HEK293 (cell line): ENCODE data around the gene NANS.

Experiments
- CTCF ChIA-PET: fragments of 350-600 bp; formaldehyde crosslinking; extraction: SDS; loops from one replicate; lab custom pipeline; 2021; ENCODE audit warnings: antibody characterized with exemption; lab: Yijun Ruan, JAX
- POLR2A ChIA-PET: fragments of 300-600 bp; formaldehyde crosslinking; extraction: SDS; loops from one replicate; lab custom pipeline; 2020; ENCODE audit warnings: antibody characterized with exemption, inconsistent platforms; lab: Yijun Ruan, JAX
- H3K27ac ChIP-seq: fragments of 200-500 bp; sonication (Bioruptor generic); 2 replicates; pipeline ENCODE4 v1.5.1; 2014; ENCODE audit warnings: low read depth, low read length, control low read depth, inconsistent platforms; ENCODE audit errors: extremely low read depth
- H3K36me3 ChIP-seq, 2 experiments: fragments of 200-500 bp in 1 of 2; sonication (Bioruptor generic) in 1 of 2; 1 replicate in 1 of 2; 2 replicates in 1 of 2; pipeline ENCODE4 v1.5.1; 2014 to 2017; ENCODE audit warnings: inconsistent platforms in 2 of 2, low read length in 2 of 2; ENCODE audit not compliant: control insufficient read depth in 2 of 2, insufficient read depth in 1 of 2
- H3K4me1 ChIP-seq: fragments of 200-500 bp; sonication (Bioruptor generic); 2 replicates; pipeline ENCODE4 v1.5.1; 2014; ENCODE audit warnings: mild to moderate bottlenecking, low read length, inconsistent platforms; ENCODE audit not compliant: control insufficient read depth, insufficient read depth
- H3K4me3 ChIP-seq: 2 replicates; pipeline ENCODE4 v1.5.1; 2011; ENCODE audit warnings: low read depth, mild to moderate bottlenecking, control low read depth, low read length, moderate library complexity
- H3K9me3 ChIP-seq: fragments of 200-500 bp; sonication (Bioruptor generic); 2 replicates; pipeline ENCODE4 v1.5.1; 2014; ENCODE audit warnings: low read depth, low read length, inconsistent platforms; ENCODE audit not compliant: control insufficient read depth, insufficient read depth
- GLIS1 ChIP-seq: fragments of 450-650 bp; formaldehyde crosslinking; IDR thresholded peaks from 2 replicates; pipeline ENCODE4 v1.5.1; 2016; ENCODE audit warnings: missing biosample characterization, missing genetic modification characterization
- KLF10 ChIP-seq: fragments of 450-650 bp; IDR thresholded peaks from 2 replicates; pipeline ENCODE4 v1.5.1; 2018; ENCODE audit warnings: missing biosample characterization, mild to moderate bottlenecking, missing genetic modification characterization
- MEIS1 ChIP-seq: sonication (generic); formaldehyde crosslinking; IDR thresholded peaks from 2 replicates; pipeline ENCODE4 v1.8.1; 2022; ENCODE audit warnings: missing genetic modification reagents, mild to moderate bottlenecking, borderline replicate concordance
- ZEB2 ChIP-seq: fragments of 450-650 bp; formaldehyde crosslinking; IDR thresholded peaks from 2 replicates; pipeline ENCODE4 v1.5.1; 2016; ENCODE audit warnings: missing biosample characterization, missing genetic modification characterization
- ZNF114 ChIP-seq: fragments of 450-650 bp; formaldehyde crosslinking; IDR thresholded peaks from 2 replicates; pipeline ENCODE4 v1.5.0; 2017; ENCODE audit warnings: missing biosample characterization, missing genetic modification characterization
- ZNF132 ChIP-seq: fragments of 450-650 bp; formaldehyde crosslinking; IDR thresholded peaks from 2 replicates; pipeline ENCODE4 v1.5.1; 2017; ENCODE audit warnings: missing biosample characterization, missing genetic modification characterization, borderline replicate concordance
- ZNF133 ChIP-seq: fragments of 450-650 bp; formaldehyde crosslinking; IDR thresholded peaks from 2 replicates; pipeline ENCODE4 v1.5.1; 2016; ENCODE audit warnings: missing biosample characterization, missing genetic modification characterization
- ZNF169 ChIP-seq: fragments of 450-650 bp; formaldehyde crosslinking; IDR thresholded peaks from 2 replicates; pipeline ENCODE4 v1.5.1; 2016; ENCODE audit warnings: missing biosample characterization, missing genetic modification characterization
- ZNF174 ChIP-seq: fragments of 450-650 bp; formaldehyde crosslinking; IDR thresholded peaks from 2 replicates; pipeline ENCODE4 v1.5.0; 2017; ENCODE audit warnings: missing biosample characterization, mild to moderate bottlenecking, missing genetic modification characterization
- ZNF248 ChIP-seq: fragments of 450-650 bp; formaldehyde crosslinking; IDR thresholded peaks from 2 replicates; pipeline ENCODE4 v1.5.1; 2017; ENCODE audit warnings: missing biosample characterization, missing genetic modification characterization
- ZNF266 ChIP-seq: fragments of 450-650 bp; formaldehyde crosslinking; IDR thresholded peaks from 2 replicates; pipeline ENCODE4 v1.5.1; 2016; ENCODE audit warnings: missing biosample characterization, missing genetic modification characterization, low read depth
- ZNF416 ChIP-seq: fragments of 450-650 bp; formaldehyde crosslinking; IDR thresholded peaks from 2 replicates; pipeline ENCODE4 v1.5.1; 2016; ENCODE audit warnings: missing biosample characterization, missing genetic modification characterization
- ZNF423 ChIP-seq: fragments of 450-650 bp; formaldehyde crosslinking; IDR thresholded peaks from 2 replicates; pipeline ENCODE4 v1.5.1; 2016; ENCODE audit warnings: missing biosample characterization, missing genetic modification characterization
- ZNF571 ChIP-seq: fragments of 450-650 bp; formaldehyde crosslinking; IDR thresholded peaks from 2 replicates; pipeline ENCODE4 v1.5.0; 2017; ENCODE audit warnings: missing biosample characterization, missing genetic modification characterization
- ZNF621 ChIP-seq: fragments of 450-650 bp; formaldehyde crosslinking; IDR thresholded peaks from 2 replicates; pipeline ENCODE4 v1.5.1; 2017; ENCODE audit warnings: missing biosample characterization, missing genetic modification characterization
- ZNF660 ChIP-seq: fragments of 450-650 bp; IDR thresholded peaks from 2 replicates; pipeline ENCODE4 v1.5.1; 2018; ENCODE audit warnings: missing biosample characterization, mild to moderate bottlenecking, missing genetic modification characterization
- ZNF843 ChIP-seq: fragments of 450-650 bp; formaldehyde crosslinking; IDR thresholded peaks from 2 replicates; pipeline ENCODE4 v1.5.1; 2016; ENCODE audit warnings: missing biosample characterization, missing genetic modification characterization
- TF ChIP-seq, protein P1 (sequence below): fragments of 450-650 bp; formaldehyde crosslinking; IDR thresholded peaks from 2 replicates; pipeline ENCODE4 v1.5.1; 2017; ENCODE audit warnings: missing biosample characterization, missing genetic modification characterization
- TF ChIP-seq, protein P2 (sequence below): fragments of 450-650 bp; formaldehyde crosslinking; IDR thresholded peaks from 2 replicates; pipeline ENCODE4 v1.5.1; 2016; ENCODE audit warnings: missing biosample characterization, missing genetic modification characterization
- TF ChIP-seq, protein P3 (sequence below): fragments of 450-650 bp; formaldehyde crosslinking; IDR thresholded peaks from 2 replicates; pipeline ENCODE4 v1.5.1; 2017; ENCODE audit warnings: missing biosample characterization, mild to moderate bottlenecking, missing genetic modification characterization, moderate library complexity
- TF ChIP-seq, protein P4 (sequence below): fragments of 450-650 bp; formaldehyde crosslinking; IDR thresholded peaks from 2 replicates; pipeline ENCODE4 v1.5.1; 2016; ENCODE audit warnings: missing biosample characterization, missing genetic modification characterization, borderline replicate concordance

Gene NANS

DNA sequence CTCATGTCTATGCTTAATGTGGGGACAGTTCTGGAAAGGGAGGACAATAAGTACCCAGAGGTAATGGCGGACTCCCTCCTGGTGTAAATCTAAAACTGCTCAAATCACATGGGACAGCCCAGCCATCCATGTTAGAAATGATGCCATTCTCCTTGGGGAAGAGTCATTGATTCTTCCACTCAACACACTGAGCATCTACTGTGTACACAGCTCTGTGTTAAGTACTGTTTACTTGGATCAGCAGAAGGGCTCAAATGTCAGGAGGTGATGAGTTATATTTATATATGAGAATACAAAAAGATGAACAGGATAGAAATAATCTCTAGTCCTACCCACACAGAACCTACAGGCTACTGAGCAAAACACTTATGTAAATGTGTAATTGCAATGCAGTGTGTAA, 31.8 kb upstream of the NANS start:
- ChIA-PET POLR2A (interaction anchor here (0.6 kb wide), 1 partner anchor 41 kb away, joined by 9 read pairs; no protein-coding TSS in a partner anchor), CTCF (interaction anchor here (1.0 to 3.0 kb wide), 5 partner anchors 9 to 11 kb away, joined by 3 to 8 read pairs (median 5); no protein-coding TSS in a partner anchor)
- no peak for TF ChIP-seq ZNF114
- TF ChIP-seq ZNF843 (tag by site-specific recombination): no peak
- TF ChIP-seq ZNF248 (tag by site-specific recombination): no peak
- TF ChIP-seq GLIS1 (tag by site-specific recombination): no peak
- no peak for TF ChIP-seq ZNF571
- no peak for TF ChIP-seq ZNF621
- TF ChIP-seq MEIS1 (CRISPR knock-in tag): no peak
- TF ChIP-seq, all 188 proteins: peak for 0
- H3K4me3 ChIP-seq: no peak overlapping the region
- no peaks in the 10 kb centered on the region for H3K4me1 ChIP-seq
- no peak overlapping the region for H3K27ac ChIP-seq
- peaks cover 0 to 16% of the 10 kb centered on the region in 2 experiments; a peak in 1 of 3 replicates for H3K36me3 ChIP-seq
- H3K9me3 ChIP-seq: no peaks in the 10 kb centered on the region

DNA sequence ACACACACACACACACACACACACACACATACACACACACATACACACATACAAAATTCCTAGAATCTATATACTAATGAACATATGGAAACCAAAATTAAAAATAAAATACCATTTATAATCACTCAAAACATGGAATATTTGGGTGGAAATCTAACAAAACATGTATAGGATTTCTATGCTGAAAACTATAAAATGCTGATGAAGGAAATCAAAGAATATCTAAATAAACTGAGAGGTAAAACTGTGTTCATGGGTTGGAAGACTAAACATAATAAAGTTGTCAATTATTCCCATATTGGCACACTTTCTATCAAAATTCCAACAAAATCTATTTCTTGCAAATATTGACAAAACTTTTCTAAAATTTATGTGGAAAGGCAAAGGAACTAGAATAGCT, 25.4 kb upstream of the NANS start:
- TF ChIP-seq ZNF132 (tag by site-specific recombination): no peak
- TF ChIP-seq, protein P1, sequence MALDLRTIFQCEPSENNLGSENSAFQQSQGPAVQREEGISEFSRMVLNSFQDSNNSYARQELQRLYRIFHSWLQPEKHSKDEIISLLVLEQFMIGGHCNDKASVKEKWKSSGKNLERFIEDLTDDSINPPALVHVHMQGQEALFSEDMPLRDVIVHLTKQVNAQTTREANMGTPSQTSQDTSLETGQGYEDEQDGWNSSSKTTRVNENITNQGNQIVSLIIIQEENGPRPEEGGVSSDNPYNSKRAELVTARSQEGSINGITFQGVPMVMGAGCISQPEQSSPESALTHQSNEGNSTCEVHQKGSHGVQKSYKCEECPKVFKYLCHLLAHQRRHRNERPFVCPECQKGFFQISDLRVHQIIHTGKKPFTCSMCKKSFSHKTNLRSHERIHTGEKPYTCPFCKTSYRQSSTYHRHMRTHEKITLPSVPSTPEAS (tag by site-specific recombination): peak; percentile 74
- Histone ChIP-seq H3K27ac (no peak overlapping the region), H3K4me3 (no peak overlapping the region), H3K9me3 (no peaks in the 10 kb centered on the region), H3K4me1 (no peaks in the 10 kb centered on the region), H3K36me3 (no peaks in the 10 kb centered on the region)
- POLR2A ChIA-PET: no interaction called here
- CTCF ChIA-PET: interaction anchor here (1.2 kb wide), 1 partner anchor 15 kb away, joined by 4 read pairs; no protein-coding TSS in a partner anchor

DNA sequence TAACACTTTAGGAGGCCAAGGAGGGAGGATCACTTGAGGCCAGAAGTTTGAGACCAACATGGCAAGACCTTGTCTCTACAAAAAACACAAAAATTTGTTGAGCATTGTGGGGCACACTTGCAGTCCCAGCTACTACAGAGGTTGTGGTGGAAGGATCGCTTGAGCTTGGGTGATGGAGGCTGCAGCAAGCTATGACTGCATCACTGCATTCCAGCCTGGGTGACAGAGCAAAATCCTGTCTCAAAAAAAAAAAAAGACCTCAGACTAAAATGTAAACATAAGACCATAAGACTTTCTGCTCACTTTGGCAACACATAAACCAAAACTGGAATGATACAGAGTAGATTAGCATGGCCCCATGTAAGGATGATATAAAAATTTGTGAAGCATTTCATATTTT, 24.6 kb upstream of the NANS start:
- CTCF ChIA-PET: interaction anchor here (0.6 to 3.6 kb wide), 4 partner anchors 11 to 109 kb away, joined by 3 to 26 read pairs (median 4); partner anchors contain the start of gene TRMO
- POLR2A ChIA-PET: interaction anchor here (0.6 kb wide), 1 partner anchor 11 kb away, joined by 6 read pairs; no protein-coding TSS in a partner anchor
- Histone ChIP-seq H3K4me1 (no peaks in the 10 kb centered on the region), H3K27ac (no peak overlapping the region)
- TF ChIP-seq, protein P2, sequence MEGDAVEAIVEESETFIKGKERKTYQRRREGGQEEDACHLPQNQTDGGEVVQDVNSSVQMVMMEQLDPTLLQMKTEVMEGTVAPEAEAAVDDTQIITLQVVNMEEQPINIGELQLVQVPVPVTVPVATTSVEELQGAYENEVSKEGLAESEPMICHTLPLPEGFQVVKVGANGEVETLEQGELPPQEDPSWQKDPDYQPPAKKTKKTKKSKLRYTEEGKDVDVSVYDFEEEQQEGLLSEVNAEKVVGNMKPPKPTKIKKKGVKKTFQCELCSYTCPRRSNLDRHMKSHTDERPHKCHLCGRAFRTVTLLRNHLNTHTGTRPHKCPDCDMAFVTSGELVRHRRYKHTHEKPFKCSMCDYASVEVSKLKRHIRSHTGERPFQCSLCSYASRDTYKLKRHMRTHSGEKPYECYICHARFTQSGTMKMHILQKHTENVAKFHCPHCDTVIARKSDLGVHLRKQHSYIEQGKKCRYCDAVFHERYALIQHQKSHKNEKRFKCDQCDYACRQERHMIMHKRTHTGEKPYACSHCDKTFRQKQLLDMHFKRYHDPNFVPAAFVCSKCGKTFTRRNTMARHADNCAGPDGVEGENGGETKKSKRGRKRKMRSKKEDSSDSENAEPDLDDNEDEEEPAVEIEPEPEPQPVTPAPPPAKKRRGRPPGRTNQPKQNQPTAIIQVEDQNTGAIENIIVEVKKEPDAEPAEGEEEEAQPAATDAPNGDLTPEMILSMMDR (tag by site-specific recombination): no peak
- no peak for TF ChIP-seq KLF10 (tag by site-specific recombination)
- no peak for TF ChIP-seq ZNF266 (tag by site-specific recombination)
- no peak for TF ChIP-seq ZNF174 (tag by site-specific recombination)
- TF ChIP-seq, protein P3, sequence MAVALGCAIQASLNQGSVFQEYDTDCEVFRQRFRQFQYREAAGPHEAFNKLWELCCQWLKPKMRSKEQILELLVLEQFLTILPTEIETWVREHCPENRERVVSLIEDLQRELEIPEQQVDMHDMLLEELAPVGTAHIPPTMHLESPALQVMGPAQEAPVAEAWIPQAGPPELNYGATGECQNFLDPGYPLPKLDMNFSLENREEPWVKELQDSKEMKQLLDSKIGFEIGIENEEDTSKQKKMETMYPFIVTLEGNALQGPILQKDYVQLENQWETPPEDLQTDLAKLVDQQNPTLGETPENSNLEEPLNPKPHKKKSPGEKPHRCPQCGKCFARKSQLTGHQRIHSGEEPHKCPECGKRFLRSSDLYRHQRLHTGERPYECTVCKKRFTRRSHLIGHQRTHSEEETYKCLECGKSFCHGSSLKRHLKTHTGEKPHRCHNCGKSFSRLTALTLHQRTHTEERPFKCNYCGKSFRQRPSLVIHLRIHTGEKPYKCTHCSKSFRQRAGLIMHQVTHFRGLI: no peak
- TF ChIP-seq ZNF169 (tag by site-specific recombination): no peak
- no peak for TF ChIP-seq ZNF133 (tag by site-specific recombination)
- no peak for TF ChIP-seq ZEB2 (tag by site-specific recombination)
- no peak for TF ChIP-seq ZNF416
- TF ChIP-seq, protein P4, sequence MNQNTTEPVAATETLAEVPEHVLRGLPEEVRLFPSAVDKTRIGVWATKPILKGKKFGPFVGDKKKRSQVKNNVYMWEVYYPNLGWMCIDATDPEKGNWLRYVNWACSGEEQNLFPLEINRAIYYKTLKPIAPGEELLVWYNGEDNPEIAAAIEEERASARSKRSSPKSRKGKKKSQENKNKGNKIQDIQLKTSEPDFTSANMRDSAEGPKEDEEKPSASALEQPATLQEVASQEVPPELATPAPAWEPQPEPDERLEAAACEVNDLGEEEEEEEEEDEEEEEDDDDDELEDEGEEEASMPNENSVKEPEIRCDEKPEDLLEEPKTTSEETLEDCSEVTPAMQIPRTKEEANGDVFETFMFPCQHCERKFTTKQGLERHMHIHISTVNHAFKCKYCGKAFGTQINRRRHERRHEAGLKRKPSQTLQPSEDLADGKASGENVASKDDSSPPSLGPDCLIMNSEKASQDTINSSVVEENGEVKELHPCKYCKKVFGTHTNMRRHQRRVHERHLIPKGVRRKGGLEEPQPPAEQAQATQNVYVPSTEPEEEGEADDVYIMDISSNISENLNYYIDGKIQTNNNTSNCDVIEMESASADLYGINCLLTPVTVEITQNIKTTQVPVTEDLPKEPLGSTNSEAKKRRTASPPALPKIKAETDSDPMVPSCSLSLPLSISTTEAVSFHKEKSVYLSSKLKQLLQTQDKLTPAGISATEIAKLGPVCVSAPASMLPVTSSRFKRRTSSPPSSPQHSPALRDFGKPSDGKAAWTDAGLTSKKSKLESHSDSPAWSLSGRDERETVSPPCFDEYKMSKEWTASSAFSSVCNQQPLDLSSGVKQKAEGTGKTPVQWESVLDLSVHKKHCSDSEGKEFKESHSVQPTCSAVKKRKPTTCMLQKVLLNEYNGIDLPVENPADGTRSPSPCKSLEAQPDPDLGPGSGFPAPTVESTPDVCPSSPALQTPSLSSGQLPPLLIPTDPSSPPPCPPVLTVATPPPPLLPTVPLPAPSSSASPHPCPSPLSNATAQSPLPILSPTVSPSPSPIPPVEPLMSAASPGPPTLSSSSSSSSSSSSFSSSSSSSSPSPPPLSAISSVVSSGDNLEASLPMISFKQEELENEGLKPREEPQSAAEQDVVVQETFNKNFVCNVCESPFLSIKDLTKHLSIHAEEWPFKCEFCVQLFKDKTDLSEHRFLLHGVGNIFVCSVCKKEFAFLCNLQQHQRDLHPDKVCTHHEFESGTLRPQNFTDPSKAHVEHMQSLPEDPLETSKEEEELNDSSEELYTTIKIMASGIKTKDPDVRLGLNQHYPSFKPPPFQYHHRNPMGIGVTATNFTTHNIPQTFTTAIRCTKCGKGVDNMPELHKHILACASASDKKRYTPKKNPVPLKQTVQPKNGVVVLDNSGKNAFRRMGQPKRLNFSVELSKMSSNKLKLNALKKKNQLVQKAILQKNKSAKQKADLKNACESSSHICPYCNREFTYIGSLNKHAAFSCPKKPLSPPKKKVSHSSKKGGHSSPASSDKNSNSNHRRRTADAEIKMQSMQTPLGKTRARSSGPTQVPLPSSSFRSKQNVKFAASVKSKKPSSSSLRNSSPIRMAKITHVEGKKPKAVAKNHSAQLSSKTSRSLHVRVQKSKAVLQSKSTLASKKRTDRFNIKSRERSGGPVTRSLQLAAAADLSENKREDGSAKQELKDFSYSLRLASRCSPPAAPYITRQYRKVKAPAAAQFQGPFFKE (tag by site-specific recombination): no peak
- TF ChIP-seq ZNF423: no peak
- TF ChIP-seq ZNF660 (tag by site-specific recombination): no peak
- TF ChIP-seq, all 188 proteins: peak for 0
- H3K36me3 ChIP-seq: no peaks in the 10 kb centered on the region
- H3K4me3 ChIP-seq: no peak overlapping the region
- no peaks in the 10 kb centered on the region for H3K9me3 ChIP-seq
